Neural progenitor cell (in vitro differentiated cells): ENCODE results near the gene ARHGAP26.

Experiments
- CTCF ChIP-seq: fragments of 200-600 bp; sonication (generic); IDR thresholded peaks from 2 replicates; pipeline ENCODE4 v1.5.1; 2017; ENCODE audit warnings: antibody characterized with exemption, mild to moderate bottlenecking
- EZH2phosphoT487 ChIP-seq: fragments of 200-600 bp; sonication (generic); IDR thresholded peaks from 2 replicates; pipeline ENCODE4 v1.6.1; 2017; ENCODE audit warnings: antibody characterized with exemption

- TF ChIP-seq EZH2phosphoT487 (no peak), CTCF (no peak)
Measured at GRCh38 chr5:143244990-143245389, 474.8 kb downstream of the ARHGAP26 start.
